ENCODE data around the gene PSTPIP2.

DNA sequence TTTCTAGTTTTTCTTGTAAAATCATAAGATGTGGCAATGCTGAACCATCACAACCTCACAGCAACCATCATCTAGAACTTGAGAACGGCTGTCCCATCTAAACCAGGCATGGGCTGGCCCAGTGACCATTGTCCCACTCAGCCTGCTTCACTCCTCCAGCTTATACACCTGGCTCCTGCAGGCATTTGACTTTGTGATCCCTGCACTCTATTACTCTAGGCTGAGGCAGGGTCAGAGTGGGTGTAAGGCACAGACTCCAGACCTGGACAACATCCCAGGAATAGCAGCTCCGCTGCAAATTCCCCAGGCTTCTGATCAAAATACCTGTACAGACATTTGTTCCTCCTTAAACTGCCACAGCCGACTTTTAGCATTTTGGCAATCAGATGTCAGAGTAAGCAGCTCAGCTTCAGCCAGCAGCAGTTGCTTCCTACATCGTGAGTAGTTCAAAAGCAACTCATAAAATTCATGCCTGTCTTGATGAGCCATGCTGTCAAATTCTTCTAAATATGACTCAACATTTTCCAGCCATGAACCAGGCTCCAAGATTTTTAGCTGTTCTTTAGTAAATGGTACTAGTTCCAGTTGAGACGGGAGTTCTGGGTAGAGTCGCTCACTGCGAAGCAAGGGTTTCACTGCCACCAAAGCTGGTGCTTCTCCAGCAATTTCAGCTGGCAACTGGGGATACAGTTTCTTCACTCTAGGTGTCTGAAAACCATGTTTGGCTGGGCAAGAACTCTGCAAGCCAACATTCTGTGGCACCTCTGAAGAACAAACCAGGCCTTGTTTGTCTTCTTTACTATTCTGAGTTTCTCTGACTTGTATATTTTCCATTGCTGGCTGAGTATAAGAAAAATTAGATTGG is 117.8 kb downstream of the PSTPIP2 start:
- TF ChIP-seq TAF1 (IDR thresholded peaks at IDR 0.05; ENCODE audit: low read depth) = no peak
- TF ChIP-seq, protein P1, sequence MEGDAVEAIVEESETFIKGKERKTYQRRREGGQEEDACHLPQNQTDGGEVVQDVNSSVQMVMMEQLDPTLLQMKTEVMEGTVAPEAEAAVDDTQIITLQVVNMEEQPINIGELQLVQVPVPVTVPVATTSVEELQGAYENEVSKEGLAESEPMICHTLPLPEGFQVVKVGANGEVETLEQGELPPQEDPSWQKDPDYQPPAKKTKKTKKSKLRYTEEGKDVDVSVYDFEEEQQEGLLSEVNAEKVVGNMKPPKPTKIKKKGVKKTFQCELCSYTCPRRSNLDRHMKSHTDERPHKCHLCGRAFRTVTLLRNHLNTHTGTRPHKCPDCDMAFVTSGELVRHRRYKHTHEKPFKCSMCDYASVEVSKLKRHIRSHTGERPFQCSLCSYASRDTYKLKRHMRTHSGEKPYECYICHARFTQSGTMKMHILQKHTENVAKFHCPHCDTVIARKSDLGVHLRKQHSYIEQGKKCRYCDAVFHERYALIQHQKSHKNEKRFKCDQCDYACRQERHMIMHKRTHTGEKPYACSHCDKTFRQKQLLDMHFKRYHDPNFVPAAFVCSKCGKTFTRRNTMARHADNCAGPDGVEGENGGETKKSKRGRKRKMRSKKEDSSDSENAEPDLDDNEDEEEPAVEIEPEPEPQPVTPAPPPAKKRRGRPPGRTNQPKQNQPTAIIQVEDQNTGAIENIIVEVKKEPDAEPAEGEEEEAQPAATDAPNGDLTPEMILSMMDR (IDR thresholded peaks at IDR 0.05; ENCODE audit: poor library complexity, severe bottlenecking) = no peak
- TF ChIP-seq EP300 (conservative IDR thresholded peaks at IDR 0.05; ENCODE audit: poor library complexity, severe bottlenecking) = no peak
- no peak for TF ChIP-seq EZH2 (IDR thresholded peaks at IDR 0.05; ENCODE audit: borderline replicate concordance, insufficient read depth, low read length, poor library complexity, severe bottlenecking)
